ENCODE data around the gene NIN.

The NIN gene

DNA sequence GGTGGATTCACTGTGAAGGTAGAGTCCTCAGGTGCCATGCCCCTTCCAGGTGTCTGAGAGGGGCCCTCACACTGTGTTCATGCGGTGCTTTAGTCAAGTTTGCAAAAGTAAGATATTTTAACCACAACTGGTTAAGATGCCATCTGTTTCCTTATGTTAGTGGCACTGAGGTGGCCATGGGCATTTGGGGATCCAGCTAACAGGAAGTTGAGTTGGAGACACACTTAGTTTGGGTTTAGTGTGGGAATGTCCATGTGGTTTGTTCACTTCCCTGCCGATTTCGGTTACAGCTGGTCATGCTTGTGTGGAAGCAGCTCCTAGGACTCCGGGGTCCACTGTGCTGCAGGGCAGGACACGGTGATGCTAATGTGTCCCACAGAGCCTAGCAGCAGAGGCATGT lies 23.6 kb upstream of the NIN start:
- DNase-seq = no peak

GRCh38 chr14:50853891-50854290 lies 22.9 kb upstream of the NIN start:
- no peak for DNase-seq
- TF ChIP-seq GATA1 (IDR thresholded peaks at IDR 0.05; ENCODE audit: low read depth, low read length) = no peak
- TF ChIP-seq POLR2A (IDR thresholded peaks at IDR 0.05; ENCODE audit: low read length) = no peak

More for the DNA sequence above, 23.6 kb upstream of the NIN start:
- no peak for TF ChIP-seq GATA1 (IDR thresholded peaks at IDR 0.05; ENCODE audit: low read depth, low read length)
- no peak for TF ChIP-seq POLR2A (IDR thresholded peaks at IDR 0.05; ENCODE audit: low read length)

GRCh38 chr14:50846226-50846880 lies 15.4 kb upstream of the NIN start:
- no peak for TF ChIP-seq POLR2A (IDR thresholded peaks at IDR 0.05; ENCODE audit: low read length)
- no peak for TF ChIP-seq GATA1 (IDR thresholded peaks at IDR 0.05; ENCODE audit: low read depth, low read length)
- DNase-seq = no peak

GRCh38 chr14:50845166-50845565 lies 14.2 kb upstream of the NIN start:
- no peak for DNase-seq
- no peak for TF ChIP-seq POLR2A (IDR thresholded peaks at IDR 0.05; ENCODE audit: low read length)
- no peak for TF ChIP-seq GATA1 (IDR thresholded peaks at IDR 0.05; ENCODE audit: low read depth, low read length)

DNA sequence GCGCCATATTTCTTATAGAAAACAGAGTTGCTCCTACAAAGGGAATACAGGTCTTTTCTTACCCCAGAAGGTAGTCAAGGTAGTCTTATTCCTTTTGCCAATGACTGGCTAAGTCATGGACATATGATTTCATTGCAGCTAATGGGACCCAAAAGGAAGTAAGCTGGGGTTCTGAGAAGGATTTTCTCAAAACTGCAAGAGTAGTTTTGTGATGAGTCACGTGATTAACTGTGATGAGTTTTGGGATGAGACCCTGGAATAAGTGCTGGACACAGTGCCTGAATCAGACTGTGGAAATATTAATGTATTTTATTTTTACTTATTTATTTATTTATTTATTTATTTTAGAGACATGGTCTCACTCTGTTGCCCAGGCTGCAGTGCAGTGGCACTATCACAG lies 13.4 kb upstream of the NIN start:
- TF ChIP-seq GATA1 (IDR thresholded peaks at IDR 0.05; ENCODE audit: low read depth, low read length) = no peak

DNA sequence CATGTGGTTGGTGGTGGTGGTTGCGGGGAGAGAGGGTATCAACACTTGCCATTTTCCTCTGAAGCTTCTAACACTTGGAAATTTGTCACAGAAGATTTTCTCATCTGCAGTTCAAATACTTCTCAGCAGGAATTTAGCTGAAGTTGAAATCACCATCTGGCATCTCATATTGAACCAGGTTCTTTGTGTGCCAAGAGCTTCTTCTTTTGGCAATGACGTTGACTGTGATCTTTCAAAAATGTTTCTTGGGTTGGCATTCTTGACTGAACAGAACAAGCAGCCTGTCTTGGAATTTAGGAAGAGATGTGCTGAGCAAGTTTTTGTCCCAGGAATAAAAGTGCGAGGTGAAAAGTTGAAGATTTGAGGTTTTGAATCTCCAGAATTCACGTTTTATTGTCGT lies 8.7 kb upstream of the NIN start:
- no peak for DNase-seq
- TF ChIP-seq POLR2A (IDR thresholded peaks at IDR 0.05; ENCODE audit: low read length) = no peak

More for the DNA sequence above, 13.4 kb upstream of the NIN start:
- no peak for DNase-seq

DNA sequence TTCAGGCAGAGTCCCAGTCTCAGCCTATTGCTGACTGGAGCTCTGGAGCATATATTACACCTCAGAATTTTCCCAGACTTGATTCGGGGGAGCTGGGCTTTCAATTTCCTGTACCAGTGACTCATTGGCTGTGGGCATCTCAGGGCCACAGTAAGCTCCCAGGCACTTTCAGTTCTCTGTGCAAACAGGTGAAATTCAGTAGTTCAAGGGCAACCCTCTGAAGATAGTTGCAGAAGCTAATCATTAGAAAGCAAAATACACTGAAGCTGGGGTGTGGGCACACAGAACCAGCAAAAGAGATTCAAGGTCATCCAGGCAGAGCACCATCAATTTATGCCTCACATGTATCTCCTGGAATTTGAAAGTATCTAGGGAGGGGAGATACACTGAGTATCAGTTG lies 8.1 kb upstream of the NIN start:
- no peak for TF ChIP-seq POLR2A (IDR thresholded peaks at IDR 0.05; ENCODE audit: low read length)
- TF ChIP-seq GATA1 (IDR thresholded peaks at IDR 0.05; ENCODE audit: low read depth, low read length) = no peak
- DNase-seq = no peak

DNA sequence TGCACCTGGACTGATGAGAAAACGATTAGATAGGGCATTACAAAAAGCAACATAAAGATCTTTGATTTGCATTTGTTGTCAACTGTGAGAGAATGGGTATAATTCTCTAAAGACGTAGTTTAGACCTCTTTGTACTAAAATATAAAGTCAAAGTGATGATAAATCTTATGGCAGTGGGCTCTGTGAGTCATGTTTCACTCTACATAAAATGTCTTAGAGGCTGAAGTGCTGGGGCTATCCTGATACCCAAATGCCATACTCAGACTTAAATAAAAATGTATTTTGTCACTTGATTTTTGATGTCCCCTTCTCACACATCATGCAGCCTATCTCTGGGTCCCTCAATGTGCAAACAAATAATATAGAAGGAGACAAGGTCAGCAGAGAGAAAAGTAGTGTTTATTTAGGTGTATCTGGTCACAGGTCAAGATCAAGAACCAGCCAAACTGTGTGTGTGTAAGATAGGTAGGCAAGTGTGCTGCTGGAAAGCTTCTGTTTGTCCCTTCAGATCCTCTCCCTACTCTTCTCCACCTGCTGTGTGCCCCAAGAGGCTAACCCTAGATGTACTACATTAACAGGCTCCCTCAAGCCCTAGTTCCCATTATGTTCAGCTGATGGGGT lies 7.0 kb upstream of the NIN start:
- DNase-seq = no peak
- TF ChIP-seq POLR2A (IDR thresholded peaks at IDR 0.05; ENCODE audit: low read length) = no peak
- no peak for TF ChIP-seq GATA1 (IDR thresholded peaks at IDR 0.05; ENCODE audit: low read depth, low read length)

DNA sequence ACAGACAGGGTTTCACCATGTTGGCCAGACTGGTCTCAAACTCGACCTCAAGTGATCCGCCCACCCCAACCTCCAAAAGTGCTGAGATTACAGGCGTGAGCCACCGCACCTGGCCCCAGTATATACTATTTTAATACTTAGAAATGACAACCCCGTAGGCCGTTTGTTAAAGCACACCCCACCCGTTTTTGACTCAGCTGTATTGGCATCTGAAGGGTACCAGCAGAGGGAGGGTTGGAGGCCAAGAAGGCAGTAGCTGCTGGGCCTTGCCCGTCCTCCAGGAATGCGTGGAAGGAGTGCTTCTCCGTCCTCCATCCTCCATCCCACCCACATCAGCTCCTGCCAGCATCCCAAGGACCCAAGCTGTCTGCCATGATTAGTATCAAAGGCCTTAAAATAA lies 6.3 kb upstream of the NIN start:
- no peak for TF ChIP-seq GATA1 (IDR thresholded peaks at IDR 0.05; ENCODE audit: low read depth, low read length)
- TF ChIP-seq POLR2A (IDR thresholded peaks at IDR 0.05; ENCODE audit: low read length) = no peak
- DNase-seq = no peak

- TF ChIP-seq POLR2A (IDR thresholded peaks at IDR 0.05; ENCODE audit: low read length) = no peak
- DNase-seq = no peak
Measured at GRCh38 chr14:50836515-50836914, 5.6 kb upstream of the NIN start.

- no peak for TF ChIP-seq GATA1 (IDR thresholded peaks at IDR 0.05; ENCODE audit: low read depth, low read length)
- no peak for TF ChIP-seq POLR2A (IDR thresholded peaks at IDR 0.05; ENCODE audit: low read length)
- DNase-seq = no peak
Measured at GRCh38 chr14:50835280-50835679, 4.3 kb upstream of the NIN start.

DNA sequence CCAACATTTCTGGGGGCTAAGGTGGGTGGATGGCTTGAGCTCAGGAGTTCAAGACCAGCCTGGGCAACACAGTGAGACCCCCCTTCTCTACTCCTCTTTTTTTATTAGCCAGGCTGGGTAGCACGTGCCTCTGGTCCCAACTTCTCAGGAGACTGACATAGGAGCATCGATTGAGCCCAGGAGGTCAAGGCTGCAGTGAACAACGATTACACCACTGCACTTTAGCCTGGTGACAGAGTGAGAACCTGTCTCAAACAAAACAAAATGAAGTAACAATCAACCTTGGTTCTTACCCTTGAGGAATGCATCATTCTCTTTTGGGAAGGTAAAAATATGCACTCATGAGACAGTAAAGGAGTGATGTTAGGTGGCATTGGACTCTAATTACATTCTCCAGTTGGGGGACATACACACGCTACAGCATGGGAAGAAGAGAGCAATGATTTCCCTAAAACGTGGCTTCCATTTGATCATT lies 3.9 kb upstream of the NIN start:
- no peak for DNase-seq
- no peak for TF ChIP-seq GATA1 (IDR thresholded peaks at IDR 0.05; ENCODE audit: low read depth, low read length)
- TF ChIP-seq POLR2A (IDR thresholded peaks at IDR 0.05; ENCODE audit: low read length) = no peak

DNA sequence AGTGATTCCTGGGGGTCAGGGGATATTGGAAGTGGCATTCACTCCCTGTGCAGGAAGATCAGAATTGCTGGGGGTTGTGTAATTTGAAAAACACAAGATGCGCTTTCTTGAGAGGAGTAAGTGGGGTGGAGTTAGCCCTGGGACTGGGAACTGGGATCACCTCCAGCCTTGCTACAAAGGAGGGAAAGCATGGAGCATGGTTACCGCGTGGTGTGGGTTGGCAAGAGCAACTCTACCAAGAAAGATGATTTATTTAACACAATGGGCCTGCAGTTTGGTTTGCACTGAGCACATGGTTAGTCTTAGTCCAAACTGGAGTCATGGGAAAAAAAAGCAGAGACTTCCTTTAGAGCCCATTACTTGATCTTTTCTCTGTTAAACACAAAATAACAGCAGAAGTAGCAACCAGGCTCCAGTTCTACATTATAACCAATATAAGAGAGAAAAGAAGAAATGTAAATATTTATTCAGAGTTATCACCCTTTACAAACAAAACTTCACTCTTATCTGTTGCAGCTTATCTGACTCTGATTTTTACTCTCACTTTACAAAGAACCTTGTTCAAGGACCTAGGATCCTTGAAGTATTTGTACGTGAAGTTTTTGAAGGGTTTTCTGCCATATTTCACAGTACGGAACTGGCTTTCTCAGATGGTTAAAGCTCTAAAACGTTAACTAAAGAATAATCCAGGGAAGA lies 2.1 kb upstream of the NIN start:
- DNase-seq = no peak
- no peak for TF ChIP-seq GATA1 (IDR thresholded peaks at IDR 0.05; ENCODE audit: low read depth, low read length)
- no peak for TF ChIP-seq POLR2A (IDR thresholded peaks at IDR 0.05; ENCODE audit: low read length)

DNA sequence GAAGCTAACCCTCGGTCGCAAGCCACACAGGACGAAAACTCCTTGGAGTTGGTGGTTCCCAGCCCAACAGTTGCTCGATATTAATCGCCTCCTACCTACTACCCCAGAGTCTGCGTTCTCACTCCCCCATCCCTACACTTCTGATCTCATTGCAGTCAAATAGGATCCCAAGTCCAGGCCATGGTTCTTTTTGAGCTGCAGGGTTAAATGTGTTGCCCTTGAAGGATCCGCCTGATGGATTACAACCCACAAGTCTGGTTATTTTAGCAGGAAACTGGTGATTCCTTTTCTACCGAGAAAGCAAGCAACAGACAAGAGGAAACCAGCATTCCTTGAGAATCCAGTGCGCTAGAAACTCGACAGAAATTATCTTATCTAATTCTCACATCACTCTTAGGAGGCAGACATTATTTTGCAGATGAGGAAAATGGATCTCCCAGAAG lies 785 bp upstream of the NIN start:
- no peak for TF ChIP-seq POLR2A (IDR thresholded peaks at IDR 0.05; ENCODE audit: low read length)
- no peak for TF ChIP-seq GATA1 (IDR thresholded peaks at IDR 0.05; ENCODE audit: low read depth, low read length)
- peak in 1 of 2 experiments; percentile 47 for DNase-seq

All from erythroblast (primary cell).